Liver (tissue), 9 donors: ENCODE measurements around the gene KLF11. TPM values are rescaled to one million over a fixed set of nuclear protein-coding genes. Genes with fewer than 3 reads are reported as not detected.

Experiments used
- DNase-seq: peaks from one replicate; pipeline ENCODE4 v3.0.0-alpha.2; 2017; ENCODE audit warnings: low spot score
- H3K27ac ChIP-seq, 2 donors: one replicate each; pipeline ENCODE4 v1.7.0; 2013; ENCODE audit warnings: inconsistent platforms in 2 of 2, low read length in 2 of 2, control low read depth in 1 of 2, low read depth in 1 of 2, mild to moderate bottlenecking in 1 of 2
- H3K27me3 ChIP-seq, 4 donors: one replicate each; pipeline versions ENCODE4 v1.6.1 to v1.7.0; 2013; ENCODE audit warnings: low read length in 3 of 4, inconsistent platforms in 1 of 4, mild to moderate bottlenecking in 1 of 4, moderate library complexity in 1 of 4; ENCODE audit not compliant: control insufficient read depth in 4 of 4, insufficient read depth in 4 of 4
- H3K36me3 ChIP-seq, 4 donors: one replicate each; pipeline versions ENCODE4 v1.6.1 to v1.7.0; 2013; ENCODE audit warnings: low read length in 3 of 4, mild to moderate bottlenecking in 3 of 4, low read depth in 1 of 4, moderate library complexity in 1 of 4; ENCODE audit not compliant: control insufficient read depth in 4 of 4, insufficient read depth in 3 of 4
- H3K4me1 ChIP-seq, 4 donors: one replicate each; pipeline versions ENCODE4 v1.6.1 to v1.7.0; 2013; ENCODE audit warnings: low read length in 3 of 4, mild to moderate bottlenecking in 3 of 4, moderate library complexity in 1 of 4; ENCODE audit not compliant: control insufficient read depth in 4 of 4, insufficient read depth in 4 of 4
- H3K4me3 ChIP-seq, 3 donors: one replicate each; pipeline versions ENCODE4 v1.6.1 to v1.7.0; 2013; ENCODE audit warnings: low read length in 3 of 3, control low read depth in 1 of 3, low read depth in 1 of 3, mild to moderate bottlenecking in 1 of 3
- H3K9ac ChIP-seq, 2 donors: one replicate each; pipeline ENCODE4 v1.7.0; 2013; ENCODE audit warnings: low read length in 2 of 2, mild to moderate bottlenecking in 2 of 2, moderate library complexity in 2 of 2, control low read depth in 1 of 2, low read depth in 1 of 2
- H3K9me3 ChIP-seq, 4 donors: one replicate each; pipeline versions ENCODE4 v1.6.1 to v1.7.0; 2013; ENCODE audit warnings: low read length in 3 of 4; ENCODE audit not compliant: control insufficient read depth in 4 of 4
- EGR1 ChIP-seq, 2 donors: IDR thresholded peaks; 2 replicates each; pipeline ENCODE4 v1.6.1; 2016 to 2018; ENCODE audit warnings: antibody characterized with exemption in 2 of 2, low read depth in 2 of 2
- GABPA ChIP-seq, 2 donors: IDR thresholded peaks in 1 of 2; conservative IDR thresholded peaks in 1 of 2; 2 replicates each; pipeline ENCODE4 v1.6.1; 2016; ENCODE audit warnings: antibody characterized with exemption in 2 of 2, mild to moderate bottlenecking in 1 of 2, moderate library complexity in 1 of 2
- HNF4G ChIP-seq: IDR thresholded peaks from 2 replicates; pipeline ENCODE4 v1.6.1; 2016; ENCODE audit warnings: antibody characterized with exemption
- JUND ChIP-seq, 2 donors: IDR thresholded peaks; 2 replicates each; pipeline ENCODE4 v1.6.1; 2016; ENCODE audit warnings: antibody characterized with exemption in 2 of 2
- NR2F2 ChIP-seq: IDR thresholded peaks from 2 replicates; pipeline ENCODE4 v1.6.1; 2016; ENCODE audit warnings: antibody characterized with exemption
- RAD21 ChIP-seq, 2 donors: IDR thresholded peaks; 2 replicates each; pipeline ENCODE4 v1.6.1; 2016; ENCODE audit warnings: antibody characterized with exemption in 2 of 2, mild to moderate bottlenecking in 2 of 2
- RXRA ChIP-seq, 2 donors: IDR thresholded peaks; 2 replicates each; pipeline ENCODE4 v1.6.1; 2017 to 2018; ENCODE audit warnings: antibody characterized with exemption in 2 of 2, mild to moderate bottlenecking in 1 of 2
- SP1 ChIP-seq: IDR thresholded peaks from 2 replicates; pipeline ENCODE4 v1.6.1; 2018; ENCODE audit warnings: antibody characterized with exemption, mild to moderate bottlenecking
- TAF1 ChIP-seq: conservative IDR thresholded peaks from 2 replicates; pipeline ENCODE4 v1.6.1; 2016; ENCODE audit warnings: antibody characterized with exemption, mild to moderate bottlenecking
- WGBS: extraction: QIAGEN DNeasy Blood & Tissue Kit; methylation state at CpG from one replicate; pipeline ENCODE4 v1.1.7; 2013; 5-methylcytosine and 5-hydroxymethylcytosine counted together
- polyA plus RNA-seq, 2 donors: library from polyadenylated mRNA; stranded (reverse) in 1 of 2; unstranded in 1 of 2; fragments of 200-250 nt in 1 of 2; fragments of >200 nt in 1 of 2; fragmentation: Nextera tagmentation in 1 of 2; extraction: Ambion mirVana in 1 of 2; gene quantifications; one replicate each; pipeline versions ENCODE4 v1.2.1 to v1.2.3, GENCODE V29; 2013 to 2015
- total RNA-seq, 2 donors: library from RNA; depleted of rRNA; stranded (reverse); fragments of >200 nt; gene quantifications; one replicate each; pipeline ENCODE4 v1.2.3, GENCODE V29; 2014
- TF ChIP-seq, protein P1 (sequence below): IDR thresholded peaks from 2 replicates; pipeline ENCODE4 v1.6.1; 2016; ENCODE audit warnings: antibody characterized with exemption
- TF ChIP-seq, protein P2 (sequence below): IDR thresholded peaks from 2 replicates; pipeline ENCODE4 v1.6.1; 2016; ENCODE audit warnings: antibody characterized with exemption
- TF ChIP-seq, protein P3 (sequence below): fragments of 150-350 bp; IDR thresholded peaks from 2 replicates; pipeline ENCODE4 v1.5.1; 2017; ENCODE audit warnings: improper control_type of control experiment, low read depth, low read length; ENCODE audit not compliant: missing input control
- TF ChIP-seq, protein P4 (sequence below): IDR thresholded peaks from 2 replicates; pipeline ENCODE4 v1.6.1; 2016; ENCODE audit warnings: antibody characterized with exemption, mild to moderate bottlenecking
- donor health status: healthy.
- donor health status: healthy.
- donor health status: healthy.
- donor health status: healthy.
- donor health status: healthy.

KLF11 gene
- total and polyA plus RNA-seq, 4 donors, result 10.5 to 43.0 (median 14.5) TPM

DNA sequence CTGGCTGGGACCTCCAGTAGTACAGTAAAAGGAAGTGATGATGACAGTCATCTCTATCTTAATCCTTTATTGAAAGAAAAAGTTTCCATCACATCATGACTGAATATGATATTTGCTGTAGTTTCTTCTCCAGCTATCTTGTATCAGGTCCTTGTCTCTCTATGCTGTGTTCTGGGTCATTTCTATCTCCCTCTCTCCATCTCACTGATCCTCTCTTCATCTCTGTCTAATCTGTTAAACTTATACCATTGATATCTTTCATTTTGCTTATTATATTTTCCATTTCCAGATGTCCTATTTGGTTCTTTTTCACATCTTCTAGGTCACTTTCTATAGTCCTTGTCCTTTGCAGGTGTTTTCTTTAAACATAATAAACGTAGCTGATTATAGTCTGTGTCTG is 24.5 kb downstream of the KLF11 start:
- no peak for DNase-seq
- Histone ChIP-seq H3K4me3 (no peak overlapping the region), H3K27me3 (no peaks in the 10 kb centered on the region), H3K9ac (no peak overlapping the region), H3K4me1 (peaks cover 0 to 4% (median 2%) of the 10 kb centered on the region in 4 donors), H3K36me3 (no peaks in the 10 kb centered on the region), H3K9me3 (no peaks in the 10 kb centered on the region), H3K27ac (no peak overlapping the region)
- TF ChIP-seq EGR1 (IDR thresholded peaks at IDR 0.05; ENCODE audit: low read depth in 2 of 2) (no peak), SP1 (no peak), NR2F2 (no peak), RAD21 (IDR thresholded peaks at IDR 0.05) (no peak), GABPA (IDR thresholded peaks at IDR 0.05 in 1 of 2, conservative IDR thresholded peaks at IDR 0.05 in 1 of 2) (no peak)
- TF ChIP-seq, protein P1, sequence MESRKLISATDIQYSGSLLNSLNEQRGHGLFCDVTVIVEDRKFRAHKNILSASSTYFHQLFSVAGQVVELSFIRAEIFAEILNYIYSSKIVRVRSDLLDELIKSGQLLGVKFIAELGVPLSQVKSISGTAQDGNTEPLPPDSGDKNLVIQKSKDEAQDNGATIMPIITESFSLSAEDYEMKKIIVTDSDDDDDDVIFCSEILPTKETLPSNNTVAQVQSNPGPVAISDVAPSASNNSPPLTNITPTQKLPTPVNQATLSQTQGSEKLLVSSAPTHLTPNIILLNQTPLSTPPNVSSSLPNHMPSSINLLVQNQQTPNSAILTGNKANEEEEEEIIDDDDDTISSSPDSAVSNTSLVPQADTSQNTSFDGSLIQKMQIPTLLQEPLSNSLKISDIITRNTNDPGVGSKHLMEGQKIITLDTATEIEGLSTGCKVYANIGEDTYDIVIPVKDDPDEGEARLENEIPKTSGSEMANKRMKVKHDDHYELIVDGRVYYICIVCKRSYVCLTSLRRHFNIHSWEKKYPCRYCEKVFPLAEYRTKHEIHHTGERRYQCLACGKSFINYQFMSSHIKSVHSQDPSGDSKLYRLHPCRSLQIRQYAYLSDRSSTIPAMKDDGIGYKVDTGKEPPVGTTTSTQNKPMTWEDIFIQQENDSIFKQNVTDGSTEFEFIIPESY, result no peak
- 86% methylated on average over 1 of the region's 1 CpG for WGBS

DNA sequence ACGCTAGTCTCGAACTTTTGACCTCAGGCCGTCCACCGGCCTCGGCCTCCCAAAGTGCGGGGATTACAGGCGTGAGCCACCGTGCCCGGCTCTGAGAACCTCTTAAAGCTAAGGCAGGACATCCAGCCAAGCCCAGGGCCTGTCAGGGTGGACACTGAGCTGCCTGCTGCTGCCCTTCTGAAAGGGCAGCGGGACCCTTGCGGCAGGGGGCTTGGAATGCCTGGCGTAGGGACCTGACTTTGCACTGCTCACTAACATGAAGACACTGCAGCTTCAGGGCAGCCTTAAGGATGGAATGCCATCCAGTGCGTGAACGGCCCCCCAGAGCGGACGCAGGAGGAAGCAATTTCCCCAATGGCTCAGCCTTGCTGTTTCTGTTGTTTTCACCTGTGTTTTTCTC is 27.8 kb downstream of the KLF11 start:
- H3K9ac ChIP-seq, result no peak overlapping the region
- peaks cover 0 to 4% (median 2%) of the 10 kb centered on the region in 4 donors for H3K4me1 ChIP-seq
- H3K9me3 ChIP-seq, result no peaks in the 10 kb centered on the region
- TF ChIP-seq JUND (IDR thresholded peaks at IDR 0.05) (no peak), RAD21 (IDR thresholded peaks at IDR 0.05) (no peak), HNF4G (no peak), EGR1 (IDR thresholded peaks at IDR 0.05; ENCODE audit: low read depth in 2 of 2) (no peak), NR2F2 (no peak), TAF1 (no peak), RXRA (IDR thresholded peaks at IDR 0.05) (no peak)
- TF ChIP-seq, protein P2, sequence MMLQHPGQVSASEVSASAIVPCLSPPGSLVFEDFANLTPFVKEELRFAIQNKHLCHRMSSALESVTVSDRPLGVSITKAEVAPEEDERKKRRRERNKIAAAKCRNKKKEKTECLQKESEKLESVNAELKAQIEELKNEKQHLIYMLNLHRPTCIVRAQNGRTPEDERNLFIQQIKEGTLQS, result no peak
- TF ChIP-seq, protein P3, sequence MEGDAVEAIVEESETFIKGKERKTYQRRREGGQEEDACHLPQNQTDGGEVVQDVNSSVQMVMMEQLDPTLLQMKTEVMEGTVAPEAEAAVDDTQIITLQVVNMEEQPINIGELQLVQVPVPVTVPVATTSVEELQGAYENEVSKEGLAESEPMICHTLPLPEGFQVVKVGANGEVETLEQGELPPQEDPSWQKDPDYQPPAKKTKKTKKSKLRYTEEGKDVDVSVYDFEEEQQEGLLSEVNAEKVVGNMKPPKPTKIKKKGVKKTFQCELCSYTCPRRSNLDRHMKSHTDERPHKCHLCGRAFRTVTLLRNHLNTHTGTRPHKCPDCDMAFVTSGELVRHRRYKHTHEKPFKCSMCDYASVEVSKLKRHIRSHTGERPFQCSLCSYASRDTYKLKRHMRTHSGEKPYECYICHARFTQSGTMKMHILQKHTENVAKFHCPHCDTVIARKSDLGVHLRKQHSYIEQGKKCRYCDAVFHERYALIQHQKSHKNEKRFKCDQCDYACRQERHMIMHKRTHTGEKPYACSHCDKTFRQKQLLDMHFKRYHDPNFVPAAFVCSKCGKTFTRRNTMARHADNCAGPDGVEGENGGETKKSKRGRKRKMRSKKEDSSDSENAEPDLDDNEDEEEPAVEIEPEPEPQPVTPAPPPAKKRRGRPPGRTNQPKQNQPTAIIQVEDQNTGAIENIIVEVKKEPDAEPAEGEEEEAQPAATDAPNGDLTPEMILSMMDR, result no peak
- TF ChIP-seq, protein P4, sequence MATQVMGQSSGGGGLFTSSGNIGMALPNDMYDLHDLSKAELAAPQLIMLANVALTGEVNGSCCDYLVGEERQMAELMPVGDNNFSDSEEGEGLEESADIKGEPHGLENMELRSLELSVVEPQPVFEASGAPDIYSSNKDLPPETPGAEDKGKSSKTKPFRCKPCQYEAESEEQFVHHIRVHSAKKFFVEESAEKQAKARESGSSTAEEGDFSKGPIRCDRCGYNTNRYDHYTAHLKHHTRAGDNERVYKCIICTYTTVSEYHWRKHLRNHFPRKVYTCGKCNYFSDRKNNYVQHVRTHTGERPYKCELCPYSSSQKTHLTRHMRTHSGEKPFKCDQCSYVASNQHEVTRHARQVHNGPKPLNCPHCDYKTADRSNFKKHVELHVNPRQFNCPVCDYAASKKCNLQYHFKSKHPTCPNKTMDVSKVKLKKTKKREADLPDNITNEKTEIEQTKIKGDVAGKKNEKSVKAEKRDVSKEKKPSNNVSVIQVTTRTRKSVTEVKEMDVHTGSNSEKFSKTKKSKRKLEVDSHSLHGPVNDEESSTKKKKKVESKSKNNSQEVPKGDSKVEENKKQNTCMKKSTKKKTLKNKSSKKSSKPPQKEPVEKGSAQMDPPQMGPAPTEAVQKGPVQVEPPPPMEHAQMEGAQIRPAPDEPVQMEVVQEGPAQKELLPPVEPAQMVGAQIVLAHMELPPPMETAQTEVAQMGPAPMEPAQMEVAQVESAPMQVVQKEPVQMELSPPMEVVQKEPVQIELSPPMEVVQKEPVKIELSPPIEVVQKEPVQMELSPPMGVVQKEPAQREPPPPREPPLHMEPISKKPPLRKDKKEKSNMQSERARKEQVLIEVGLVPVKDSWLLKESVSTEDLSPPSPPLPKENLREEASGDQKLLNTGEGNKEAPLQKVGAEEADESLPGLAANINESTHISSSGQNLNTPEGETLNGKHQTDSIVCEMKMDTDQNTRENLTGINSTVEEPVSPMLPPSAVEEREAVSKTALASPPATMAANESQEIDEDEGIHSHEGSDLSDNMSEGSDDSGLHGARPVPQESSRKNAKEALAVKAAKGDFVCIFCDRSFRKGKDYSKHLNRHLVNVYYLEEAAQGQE, result no peak
- H3K4me3 ChIP-seq, result no peak overlapping the region
- no peak overlapping the region for H3K27ac ChIP-seq
- peaks cover 0 to 3% (median 0%) of the 10 kb centered on the region in 4 donors for H3K27me3 ChIP-seq
- 98% methylated on average over 16 of the region's 16 CpGs for WGBS
- no peaks in the 10 kb centered on the region for H3K36me3 ChIP-seq
- no peak for DNase-seq
